ENCODE data around the gene DYSF. TPM values are rescaled to one million over a fixed set of nuclear protein-coding genes. Genes with fewer than 3 reads are reported as not detected.

DYSF gene
- total RNA-seq, 4 donors from 2014 or later = 0.93 to 3.2 (median 2.8) TPM

GRCh38 chr2:71669628-71670429, 216.5 kb downstream of the DYSF start:
- DNase-seq (ENCODE audit: low spot score in 2 of 2) = no peak
- no peak overlapping the region for H3K4me3 ChIP-seq (ENCODE audit: low read depth, poor library complexity, severe bottlenecking)
- TF ChIP-seq POLR2A (IDR thresholded peaks at IDR 0.05) = no peak
- TF ChIP-seq, protein P1, sequence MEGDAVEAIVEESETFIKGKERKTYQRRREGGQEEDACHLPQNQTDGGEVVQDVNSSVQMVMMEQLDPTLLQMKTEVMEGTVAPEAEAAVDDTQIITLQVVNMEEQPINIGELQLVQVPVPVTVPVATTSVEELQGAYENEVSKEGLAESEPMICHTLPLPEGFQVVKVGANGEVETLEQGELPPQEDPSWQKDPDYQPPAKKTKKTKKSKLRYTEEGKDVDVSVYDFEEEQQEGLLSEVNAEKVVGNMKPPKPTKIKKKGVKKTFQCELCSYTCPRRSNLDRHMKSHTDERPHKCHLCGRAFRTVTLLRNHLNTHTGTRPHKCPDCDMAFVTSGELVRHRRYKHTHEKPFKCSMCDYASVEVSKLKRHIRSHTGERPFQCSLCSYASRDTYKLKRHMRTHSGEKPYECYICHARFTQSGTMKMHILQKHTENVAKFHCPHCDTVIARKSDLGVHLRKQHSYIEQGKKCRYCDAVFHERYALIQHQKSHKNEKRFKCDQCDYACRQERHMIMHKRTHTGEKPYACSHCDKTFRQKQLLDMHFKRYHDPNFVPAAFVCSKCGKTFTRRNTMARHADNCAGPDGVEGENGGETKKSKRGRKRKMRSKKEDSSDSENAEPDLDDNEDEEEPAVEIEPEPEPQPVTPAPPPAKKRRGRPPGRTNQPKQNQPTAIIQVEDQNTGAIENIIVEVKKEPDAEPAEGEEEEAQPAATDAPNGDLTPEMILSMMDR (IDR thresholded peaks at IDR 0.05) = no peak
- intact Hi-C loops (cut with DNase I; ENCODE audit: low total_unique reads) = loop anchor here (10.0 kb wide), 1 partner anchor 1535 kb away; no protein-coding TSS in a partner anchor
- 93 to 95% methylated on average over 8 of the region's 8 CpGs for WGBS, 2 donors

GRCh38 chr2:71670430-71670795, 217.1 kb downstream of the DYSF start:
- TF ChIP-seq, protein P1 (IDR thresholded peaks at IDR 0.05) = no peak
- TF ChIP-seq POLR2A (IDR thresholded peaks at IDR 0.05) = no peak
- no peak for DNase-seq (ENCODE audit: low spot score in 2 of 2)
- 91 to 97% methylated on average over 4 of the region's 4 CpGs for WGBS, 2 donors
- no peak overlapping the region for H3K4me3 ChIP-seq (ENCODE audit: low read depth, poor library complexity, severe bottlenecking)
- intact Hi-C loops (cut with DNase I; ENCODE audit: low total_unique reads) = loop anchor here (10.0 kb wide), 1 partner anchor 1536 kb away; no protein-coding TSS in a partner anchor

- no peak overlapping the region for H3K4me3 ChIP-seq (ENCODE audit: low read depth, poor library complexity, severe bottlenecking)
- WGBS, 2 donors = 77 to 78% methylated on average over 6 of the region's 6 CpGs
- DNase-seq (ENCODE audit: low spot score in 2 of 2) = peak; percentile 9 to 65
- TF ChIP-seq POLR2A (IDR thresholded peaks at IDR 0.05) = no peak
- TF ChIP-seq, protein P1 (IDR thresholded peaks at IDR 0.05) = no peak
- intact Hi-C loops (cut with DNase I; ENCODE audit: low total_unique reads) = loop anchor here (10.0 kb wide), 1 partner anchor 1537 kb away; no protein-coding TSS in a partner anchor
Measured at GRCh38 chr2:71671203-71671854, 218.0 kb downstream of the DYSF start.

- TF ChIP-seq, protein P1 (IDR thresholded peaks at IDR 0.05) = no peak
- no peak for TF ChIP-seq POLR2A (IDR thresholded peaks at IDR 0.05)
- peak; percentile 7 to 68 for DNase-seq (ENCODE audit: low spot score in 2 of 2)
- H3K4me3 ChIP-seq (ENCODE audit: low read depth, poor library complexity, severe bottlenecking) = no peak overlapping the region
- intact Hi-C loops (cut with DNase I; ENCODE audit: low total_unique reads) = loop anchor here (10.0 kb wide), 1 partner anchor 1537 kb away; no protein-coding TSS in a partner anchor
- 81 to 82% methylated on average over 27 of the region's 28 CpGs for WGBS, 2 donors
Measured at GRCh38 chr2:71671895-71672825, 218.8 kb downstream of the DYSF start.

Data from lower leg skin (tissue), 4 donors.